Left ventricle myocardium inferior (tissue), 1 donor: ENCODE results near the gene HHLA2. TPM values are rescaled to one million over a fixed set of nuclear protein-coding genes. Genes with fewer than 3 reads are reported as not detected.

Experiments used
- DNase-seq: peaks from one replicate; pipeline ENCODE4 v3.0.0-alpha.2; 2020
- H3K27ac ChIP-seq: fragments of 200-600 bp; replicated peaks from 2 replicates; pipeline ENCODE4 v1.8.0; 2021
- H3K27me3 ChIP-seq: fragments of 200-600 bp; 2 replicates; pipeline ENCODE4 v1.8.0; 2021; ENCODE audit warnings: low read depth
- H3K36me3 ChIP-seq: fragments of 200-600 bp; 2 replicates; pipeline ENCODE4 v1.8.0; 2021
- H3K4me1 ChIP-seq: fragments of 200-600 bp; 2 replicates; pipeline ENCODE4 v1.8.0; 2021
- H3K4me3 ChIP-seq: fragments of 200-600 bp; 2 replicates; pipeline ENCODE4 v1.8.0; 2021; ENCODE audit warnings: mild to moderate bottlenecking, moderate library complexity
- H3K9me3 ChIP-seq: fragments of 200-600 bp; replicated peaks from 2 replicates; pipeline ENCODE4 v1.8.0; 2021
- intact Hi-C: fragments of 100-400 bp; cut with micrococcal nuclease; formaldehyde crosslinking; loops from one replicate; pipeline ENCODE4 v1.11.0; 2022
- total RNA-seq: library from RNA; stranded (reverse); fragmentation: NEBNext Ultra II Directional; extraction: Animal tissue kit (Norgen Biotek cat#: 25700); gene quantifications from one replicate; pipeline ENCODE4 v1.2.1, GENCODE V29; 2021
- TF ChIP-seq, protein P1 (sequence below): fragments of 200-600 bp; IDR thresholded peaks from 2 replicates; pipeline ENCODE4 v1.8.0; 2021; ENCODE audit warnings: antibody characterized with exemption, mild to moderate bottlenecking, borderline replicate concordance
- donor health status: DM: no; HTN: yes; CAD: no; lungs with severe emphysema.

Gene HHLA2
- total RNA-seq, 1 donor from 2014 or later = not detected

DNA sequence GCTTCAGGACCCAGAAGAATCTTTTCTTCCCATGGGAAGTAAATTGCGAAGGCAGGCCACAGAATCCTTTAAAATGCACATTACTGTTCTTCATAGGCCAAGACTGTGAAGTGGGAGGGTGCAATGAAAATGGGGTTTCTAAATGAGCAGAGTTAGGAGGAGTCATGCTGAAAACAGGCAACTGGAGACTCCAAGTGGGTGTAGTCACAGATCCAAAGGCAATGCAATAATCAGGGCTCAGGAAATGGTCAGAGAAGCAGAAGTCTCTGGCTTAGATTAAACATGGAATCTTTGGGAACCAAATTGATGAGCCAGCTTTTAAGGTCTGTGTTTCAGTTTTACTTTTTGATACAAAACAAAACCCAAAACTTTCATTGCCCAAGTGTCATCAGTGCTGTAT is 37.6 kb downstream of the HHLA2 start:
- H3K4me1 ChIP-seq = no peaks in the 10 kb centered on the region

DNA sequence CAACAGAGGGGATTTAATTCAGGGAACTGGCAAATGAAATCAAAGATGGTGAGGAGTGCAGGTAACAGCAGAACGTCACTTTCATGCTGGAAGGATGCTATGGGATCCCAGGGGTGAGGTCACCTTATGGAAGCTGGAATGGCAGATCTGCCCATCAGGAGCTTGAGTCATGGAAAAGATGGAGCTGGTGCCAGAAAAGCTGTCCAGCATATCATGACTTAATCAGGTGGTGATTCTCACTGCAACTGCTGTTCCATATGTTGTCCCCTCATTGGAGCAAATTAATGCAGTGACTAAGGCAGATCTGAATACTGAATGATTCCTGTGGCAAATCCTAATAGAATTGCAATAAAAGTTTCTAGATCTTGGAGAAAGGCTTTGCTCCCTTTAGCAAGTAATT is 38.4 kb downstream of the HHLA2 start:
- peaks cover 2% of the 10 kb centered on the region for H3K27me3 ChIP-seq
- no peak for DNase-seq
- intact Hi-C loops = no loop called here
- no peaks in the 10 kb centered on the region for H3K4me1 ChIP-seq
- TF ChIP-seq, protein P1, sequence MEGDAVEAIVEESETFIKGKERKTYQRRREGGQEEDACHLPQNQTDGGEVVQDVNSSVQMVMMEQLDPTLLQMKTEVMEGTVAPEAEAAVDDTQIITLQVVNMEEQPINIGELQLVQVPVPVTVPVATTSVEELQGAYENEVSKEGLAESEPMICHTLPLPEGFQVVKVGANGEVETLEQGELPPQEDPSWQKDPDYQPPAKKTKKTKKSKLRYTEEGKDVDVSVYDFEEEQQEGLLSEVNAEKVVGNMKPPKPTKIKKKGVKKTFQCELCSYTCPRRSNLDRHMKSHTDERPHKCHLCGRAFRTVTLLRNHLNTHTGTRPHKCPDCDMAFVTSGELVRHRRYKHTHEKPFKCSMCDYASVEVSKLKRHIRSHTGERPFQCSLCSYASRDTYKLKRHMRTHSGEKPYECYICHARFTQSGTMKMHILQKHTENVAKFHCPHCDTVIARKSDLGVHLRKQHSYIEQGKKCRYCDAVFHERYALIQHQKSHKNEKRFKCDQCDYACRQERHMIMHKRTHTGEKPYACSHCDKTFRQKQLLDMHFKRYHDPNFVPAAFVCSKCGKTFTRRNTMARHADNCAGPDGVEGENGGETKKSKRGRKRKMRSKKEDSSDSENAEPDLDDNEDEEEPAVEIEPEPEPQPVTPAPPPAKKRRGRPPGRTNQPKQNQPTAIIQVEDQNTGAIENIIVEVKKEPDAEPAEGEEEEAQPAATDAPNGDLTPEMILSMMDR = no peak
- no peaks in the 10 kb centered on the region for H3K9me3 ChIP-seq
- H3K36me3 ChIP-seq = no peaks in the 10 kb centered on the region
- H3K4me3 ChIP-seq = no peak overlapping the region
- H3K27ac ChIP-seq = no peak overlapping the region

More for the DNA sequence above, 37.6 kb downstream of the HHLA2 start:
- TF ChIP-seq, protein P1 = no peak
- Histone ChIP-seq H3K27ac (no peak overlapping the region), H3K9me3 (no peaks in the 10 kb centered on the region), H3K4me3 (no peak overlapping the region), H3K27me3 (peaks cover 4% of the 10 kb centered on the region), H3K36me3 (no peaks in the 10 kb centered on the region)
- intact Hi-C loops = no loop called here
- no peak for DNase-seq

DNA sequence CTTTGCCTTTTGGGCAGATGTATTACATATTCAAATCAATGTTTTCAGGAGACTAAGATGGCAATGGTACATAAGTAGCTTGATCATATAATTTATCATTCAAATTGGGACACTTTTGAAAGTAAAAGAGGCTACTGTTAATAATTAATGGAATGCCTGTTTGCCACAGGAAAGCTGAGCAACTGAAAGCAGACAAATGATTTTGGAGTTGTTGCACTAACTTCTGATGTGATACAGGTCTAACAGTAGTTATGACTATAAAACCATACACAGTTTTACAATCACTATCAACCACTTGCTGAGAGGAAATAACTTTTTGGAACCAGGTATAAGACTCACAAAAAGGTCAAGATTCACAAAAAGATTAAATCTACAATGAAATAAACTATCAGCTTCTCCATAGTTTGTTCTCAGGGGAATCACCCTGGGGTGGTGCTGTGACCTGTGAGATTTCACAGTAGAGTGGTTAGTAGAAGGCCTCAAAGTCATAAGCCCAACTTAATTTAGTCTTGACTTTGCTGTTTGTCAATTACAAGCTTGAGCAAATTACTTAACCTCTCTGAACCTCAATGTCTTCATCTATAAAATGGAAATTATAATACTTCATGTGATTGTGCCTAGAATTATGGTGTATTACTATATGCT is 42.7 kb downstream of the HHLA2 start:
- TF ChIP-seq, protein P1 = no peak
- Histone ChIP-seq H3K4me3 (no peak overlapping the region), H3K4me1 (no peaks in the 10 kb centered on the region), H3K36me3 (no peaks in the 10 kb centered on the region), H3K27ac (no peak overlapping the region), H3K27me3 (no peaks in the 10 kb centered on the region), H3K9me3 (no peaks in the 10 kb centered on the region)
- DNase-seq = no peak
- intact Hi-C loops = no loop called here

DNA sequence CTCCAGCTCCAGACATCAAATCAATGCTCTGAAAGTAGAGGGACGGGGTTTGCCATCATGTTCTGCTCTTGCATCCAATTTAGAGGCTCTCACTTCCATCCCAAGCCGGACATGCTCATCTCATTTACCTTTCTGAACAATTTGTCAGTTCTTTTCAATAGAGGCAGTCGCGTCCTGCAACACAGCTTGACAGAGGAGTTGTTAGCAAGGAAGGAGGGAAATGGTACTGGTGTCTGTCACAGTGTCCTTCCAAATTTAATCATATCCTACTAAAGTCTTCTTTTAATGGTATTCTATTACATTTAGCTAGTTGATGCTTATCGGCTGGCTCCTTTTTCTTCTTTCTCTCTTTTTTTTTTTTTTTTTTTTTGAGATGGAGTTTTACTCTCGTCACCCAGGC is 45.6 kb downstream of the HHLA2 start:
- no peak for DNase-seq
- Histone ChIP-seq H3K27ac (no peak overlapping the region), H3K4me3 (no peak overlapping the region), H3K36me3 (no peaks in the 10 kb centered on the region), H3K4me1 (no peaks in the 10 kb centered on the region), H3K9me3 (no peaks in the 10 kb centered on the region), H3K27me3 (no peaks in the 10 kb centered on the region)
- TF ChIP-seq, protein P1 = no peak
- intact Hi-C loops = no loop called here

DNA sequence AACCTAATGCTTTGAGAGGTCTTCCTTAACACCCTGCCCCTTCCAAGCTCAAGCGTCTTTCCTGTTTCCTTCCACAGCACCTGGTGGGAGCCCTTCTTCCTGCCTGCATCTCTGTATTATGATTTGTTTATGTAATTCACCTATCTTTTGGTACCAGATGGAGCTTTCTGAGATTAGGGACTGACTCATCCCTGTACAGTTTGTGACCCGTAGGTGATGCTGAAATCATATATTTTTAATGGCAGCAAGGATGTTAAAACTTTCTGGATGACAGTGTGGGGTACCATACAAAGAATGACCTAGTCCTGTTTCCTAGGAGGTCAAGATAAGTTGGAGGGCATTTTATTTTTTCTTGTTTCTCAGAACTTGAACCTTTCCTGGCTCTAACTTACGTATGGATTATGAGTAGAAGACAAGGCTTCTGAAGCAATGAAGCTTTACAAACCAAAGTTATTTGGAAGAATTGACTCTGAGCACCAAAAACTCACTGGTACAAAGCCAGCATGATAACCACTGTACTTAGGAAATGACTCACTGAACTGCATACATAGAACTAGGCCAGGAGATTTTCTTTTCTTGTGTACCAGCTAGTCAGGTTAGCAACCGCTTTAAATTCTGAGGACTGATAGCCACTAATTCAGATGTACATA is 46.6 kb downstream of the HHLA2 start:
- TF ChIP-seq, protein P1 = no peak
- no peak overlapping the region for H3K4me3 ChIP-seq
- H3K9me3 ChIP-seq = no peaks in the 10 kb centered on the region
- no peak for DNase-seq
- intact Hi-C loops = no loop called here
- no peaks in the 10 kb centered on the region for H3K27me3 ChIP-seq
- no peaks in the 10 kb centered on the region for H3K4me1 ChIP-seq
- H3K27ac ChIP-seq = no peak overlapping the region
- no peaks in the 10 kb centered on the region for H3K36me3 ChIP-seq
